Ramos (cell line): ENCODE measurements around the gene CDC23.
"Not testable (repeated sequence)": the region's sequence is repeated elsewhere in the genome, so short reads cannot be mapped to it uniquely, and the experiment has no call there.

Experiments
- in situ Hi-C: fragments of 300-500 bp; cut with MboI; formaldehyde crosslinking; loops from one replicate; pipeline ENCODE4 v1.14.3; 2022; ENCODE audit warnings: low sequenced_read_pairs; ENCODE audit not compliant: unreplicated experiment

The CDC23 gene

GRCh38 chr5:138213161-138214029, at the start of gene CDC23:
CDC23 (minus strand) TSS chr5:138213323; CDS start chr5:138213312, 11 bp downstream.
- in situ Hi-C loops, result no loop called here

GRCh38 chr5:138258704-138259292, 45.7 kb upstream of the CDC23 start:
- in situ Hi-C loops, result no loop called here

DNA sequence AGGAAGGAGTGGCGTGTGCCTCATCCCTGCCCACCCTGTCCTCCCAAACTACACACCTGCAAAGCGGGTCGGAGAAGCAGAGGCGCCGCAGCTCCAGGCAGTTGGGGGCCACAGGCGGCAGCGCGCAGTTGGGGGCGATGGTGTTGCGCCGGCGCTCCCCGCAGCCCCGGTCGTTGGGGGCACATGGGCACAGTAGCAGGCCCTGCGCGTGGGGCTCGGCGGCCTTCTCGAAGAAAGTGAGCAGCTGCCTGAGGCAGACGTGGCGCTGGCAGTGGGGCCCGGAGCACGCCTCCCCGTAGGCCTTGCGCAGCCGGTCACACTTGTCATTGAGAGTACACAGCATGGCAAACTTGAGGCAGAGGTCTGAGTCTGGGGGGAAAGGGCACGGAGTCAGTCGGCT, 44.5 kb upstream of the CDC23 start:
- in situ Hi-C loops, result no loop called here

DNA sequence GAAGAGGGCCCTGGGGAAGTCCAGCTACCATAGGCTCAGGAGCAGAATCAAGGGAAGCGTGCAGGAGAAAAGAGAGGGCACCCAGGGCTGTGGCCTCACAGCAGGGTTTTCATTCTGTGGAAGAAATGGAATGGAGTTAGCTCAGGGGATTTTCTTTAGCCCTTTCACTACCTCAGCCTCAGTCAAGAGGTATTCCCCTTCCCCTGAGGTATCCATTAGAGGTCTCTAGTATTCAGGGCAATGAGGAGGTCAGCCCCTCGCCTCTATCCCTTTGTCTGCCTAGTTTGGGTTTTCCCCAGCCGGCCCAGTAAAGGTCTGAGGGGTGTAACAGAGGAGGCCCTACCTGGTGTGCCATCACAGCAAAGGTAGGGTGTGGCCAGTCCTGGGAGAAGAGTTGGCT, 39.8 kb upstream of the CDC23 start:
- in situ Hi-C loops, result no loop called here

- in situ Hi-C loops, result not testable (repeated sequence)
Measured at GRCh38 chr5:138247800-138248199, 34.7 kb upstream of the CDC23 start.

DNA sequence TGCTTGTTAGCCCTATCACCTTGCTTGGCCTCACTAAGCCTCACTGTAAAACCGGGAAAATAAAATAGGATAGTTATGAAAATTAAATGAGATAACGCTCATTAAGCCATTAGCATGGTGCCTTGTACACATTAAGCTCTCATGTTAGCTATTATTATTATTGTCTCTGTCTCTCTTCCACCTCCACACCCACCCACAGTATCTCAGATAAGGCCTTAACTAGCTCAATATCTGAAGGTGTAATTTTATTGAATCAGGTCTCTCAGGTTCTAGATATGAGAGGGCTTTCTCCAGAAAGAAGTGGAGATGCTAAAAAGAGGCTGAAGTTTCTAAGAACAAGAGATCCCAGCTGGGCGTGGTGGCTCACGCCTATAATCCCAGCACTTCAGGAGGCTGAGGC, 33.7 kb upstream of the CDC23 start:
- in situ Hi-C loops, result no loop called here

- in situ Hi-C loops, result no loop called here
Measured at GRCh38 chr5:138246334-138246733, 33.2 kb upstream of the CDC23 start.

GRCh38 chr5:138245717-138246116, 32.6 kb upstream of the CDC23 start:
- in situ Hi-C loops, result no loop called here

DNA sequence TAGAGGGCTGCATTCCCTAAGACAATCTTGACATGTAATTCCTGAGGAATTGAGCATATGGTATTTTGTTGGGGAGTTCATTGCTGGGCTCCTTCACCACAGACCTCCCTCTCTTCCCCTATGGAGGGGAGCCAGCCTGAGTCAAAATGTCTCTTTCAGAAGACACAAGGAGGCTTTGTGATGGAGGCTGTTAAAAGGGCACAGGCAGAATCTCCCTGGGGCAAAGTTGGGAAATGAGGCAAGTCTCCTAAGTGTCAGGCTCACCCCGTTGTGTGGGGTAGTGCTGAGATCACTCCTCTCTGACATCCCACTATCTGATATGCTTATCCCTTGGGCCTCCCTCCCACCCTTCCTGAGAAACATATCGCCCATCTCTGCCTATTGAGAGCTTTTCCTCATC, 30.7 kb upstream of the CDC23 start:
- in situ Hi-C loops, result no loop called here

- in situ Hi-C loops, result no loop called here
Measured at GRCh38 chr5:138241688-138242571, 28.8 kb upstream of the CDC23 start.

DNA sequence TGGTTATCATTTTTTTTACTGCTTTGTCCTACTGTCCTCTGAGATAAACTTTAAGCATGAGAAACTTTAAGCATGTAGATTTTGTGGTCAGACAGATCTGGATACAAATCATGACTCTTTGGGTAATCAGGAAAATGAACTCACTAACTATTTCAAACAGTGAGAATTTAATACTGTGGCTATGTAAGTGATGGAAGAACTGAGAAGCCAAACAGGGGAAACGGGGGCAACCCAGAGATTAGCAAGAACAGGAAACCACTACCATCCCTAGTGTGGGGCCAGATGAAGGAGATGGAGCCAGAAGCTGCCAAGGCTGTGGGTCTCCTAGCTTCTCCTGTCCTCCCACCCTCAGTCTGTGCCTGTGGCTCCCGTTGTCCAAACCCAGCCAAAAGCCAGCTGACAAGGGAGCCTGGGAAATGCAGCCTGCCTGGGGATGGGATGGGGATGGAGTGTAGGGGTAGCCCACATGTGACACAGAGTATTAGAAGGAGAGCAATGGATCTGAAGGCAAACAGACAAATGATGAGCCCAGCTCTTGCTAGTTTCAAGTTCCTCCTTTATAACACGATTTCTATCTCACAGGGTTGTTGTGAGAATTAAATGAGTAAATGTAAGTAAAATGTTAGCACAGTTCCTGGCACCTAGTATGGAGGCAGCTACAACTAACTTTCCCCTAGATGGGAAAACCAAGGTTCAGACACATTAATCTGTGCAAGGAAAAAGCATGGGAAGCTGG, 27.7 kb upstream of the CDC23 start:
- in situ Hi-C loops, result no loop called here

DNA sequence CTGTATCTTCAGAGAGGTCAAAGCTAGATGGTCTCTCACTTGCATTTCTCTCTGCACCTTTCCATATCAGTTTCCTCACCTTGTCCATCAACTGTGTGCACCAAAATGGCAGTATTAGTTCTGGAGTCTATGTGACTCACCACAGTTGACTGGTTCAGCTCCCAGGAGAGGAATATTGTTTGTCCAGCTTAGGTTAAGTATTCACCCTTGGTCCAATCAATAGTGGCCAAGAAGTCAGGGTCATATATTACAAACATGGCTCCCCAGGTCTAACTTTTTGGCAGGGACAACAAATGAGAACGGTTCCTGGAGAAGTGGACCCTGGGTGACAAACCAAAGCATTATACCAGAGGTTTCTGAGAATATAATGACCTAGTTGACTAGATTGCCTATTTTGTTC, 24.9 kb upstream of the CDC23 start:
- in situ Hi-C loops, result no loop called here

GRCh38 chr5:138234651-138235050, 21.5 kb upstream of the CDC23 start:
- in situ Hi-C loops, result no loop called here

DNA sequence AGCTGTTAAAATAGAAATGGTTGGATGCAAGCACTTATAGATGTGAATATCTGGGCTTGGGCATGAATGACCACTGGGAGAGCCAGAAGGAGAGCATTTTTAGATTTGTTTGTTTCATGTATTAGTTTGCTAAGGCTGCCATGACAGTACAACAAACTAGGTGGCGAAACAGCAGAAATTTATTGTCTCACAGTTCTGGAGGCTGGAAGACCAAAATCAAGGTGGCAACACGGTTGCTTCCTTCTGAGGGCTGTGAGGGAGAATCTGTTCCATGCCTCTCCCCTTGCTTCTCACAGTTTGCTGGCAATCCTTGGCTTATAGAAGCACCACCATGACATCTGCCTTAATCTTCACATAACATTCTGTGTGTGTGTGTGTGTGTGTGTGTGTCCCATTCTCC, 20.2 kb upstream of the CDC23 start:
- in situ Hi-C loops, result no loop called here

- in situ Hi-C loops, result no loop called here
Measured at GRCh38 chr5:138230981-138231589, 18.0 kb upstream of the CDC23 start.

- in situ Hi-C loops, result no loop called here
Measured at GRCh38 chr5:138230261-138230660, 17.1 kb upstream of the CDC23 start.

- in situ Hi-C loops, result no loop called here
Measured at GRCh38 chr5:138229387-138229786, 16.3 kb upstream of the CDC23 start.

DNA sequence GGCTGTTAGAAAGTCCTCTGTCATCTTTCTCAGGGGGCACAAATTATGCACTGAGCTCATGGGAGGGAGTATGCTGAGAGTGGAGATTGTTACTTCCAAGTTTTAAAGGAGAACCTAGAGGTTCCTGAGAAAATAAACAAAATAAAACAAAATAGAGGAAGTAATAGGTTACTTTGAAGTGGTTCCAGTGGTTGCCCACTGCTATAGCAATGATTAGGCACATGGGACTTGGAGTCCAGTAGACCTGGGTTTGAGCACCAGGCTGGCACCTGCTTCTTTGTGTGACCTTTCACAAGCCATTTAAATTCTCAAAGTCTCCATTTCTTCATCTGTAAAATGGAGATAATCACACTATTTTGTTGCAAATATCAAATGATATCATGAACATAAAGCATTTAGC, 13.8 kb upstream of the CDC23 start:
- in situ Hi-C loops, result no loop called here

DNA sequence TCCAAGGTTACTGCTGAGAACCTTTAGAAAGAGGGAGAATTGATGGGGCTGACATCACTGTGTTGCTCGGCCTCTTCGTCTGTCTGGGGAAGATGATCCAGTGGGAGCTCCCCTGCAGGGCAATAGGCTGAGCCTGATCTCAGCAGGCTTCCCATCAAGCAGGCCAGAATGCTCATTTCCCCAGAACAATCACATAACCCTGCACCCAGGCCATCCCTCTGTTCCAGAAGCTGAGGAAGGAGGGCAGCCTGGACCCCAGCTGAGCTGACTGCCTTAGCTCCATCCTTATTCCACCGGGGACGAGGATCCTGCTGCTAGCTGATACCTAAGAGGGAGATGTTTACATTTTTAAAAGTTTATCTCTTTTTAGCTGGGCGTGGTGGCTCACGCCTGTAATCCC, 11.6 kb upstream of the CDC23 start:
- in situ Hi-C loops, result no loop called here

DNA sequence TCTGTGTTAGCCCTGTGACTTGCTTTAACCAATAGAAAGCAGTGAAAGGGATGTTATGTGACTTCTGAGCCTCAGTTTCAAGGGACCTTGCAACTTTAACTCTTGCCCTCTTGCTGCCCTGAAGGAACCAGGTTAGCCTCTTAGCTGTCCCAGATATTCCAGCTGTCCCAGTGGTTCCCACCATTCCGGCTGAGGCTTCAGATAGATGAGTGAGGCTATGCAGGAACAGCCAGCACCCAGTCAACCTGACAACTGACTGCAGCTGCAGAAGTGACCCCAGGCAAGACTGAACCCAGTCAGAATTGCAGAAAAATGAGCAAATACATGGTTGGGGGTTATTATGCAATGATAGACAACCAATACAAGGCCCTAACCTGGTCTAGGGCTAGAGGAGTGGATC, 10.4 kb upstream of the CDC23 start:
- in situ Hi-C loops, result no loop called here
